ENCODE data around the gene BCAS4.

- TF ChIP-seq POLR2A (IDR thresholded peaks at IDR 0.05; ENCODE audit: low read depth, low read length), result no peak
- no peak for TF ChIP-seq POLR2AphosphoS5 (IDR thresholded peaks at IDR 0.05; ENCODE audit: low read depth, low read length)
- no peak for TF ChIP-seq TAF1 (IDR thresholded peaks at IDR 0.05; ENCODE audit: low read depth, low read length)
- no peak for TF ChIP-seq POU2F2 (IDR thresholded peaks at IDR 0.05; ENCODE audit: low read depth, low read length)
- no peak for TF ChIP-seq SPI1 (IDR thresholded peaks at IDR 0.05; ENCODE audit: low read depth, low read length)
- no peak for TF ChIP-seq PAX5 (IDR thresholded peaks at IDR 0.05; ENCODE audit: insufficient read depth, low read length, severe bottlenecking)
Measured at GRCh38 chr20:50911716-50912115, 116.9 kb downstream of the BCAS4 start.
